Osteocyte (in vitro differentiated cells): Measurements from ENCODE around the gene GPRIN1. TPM values are rescaled to one million over a fixed set of nuclear protein-coding genes. Genes with fewer than 3 reads are reported as not detected.

ENCODE experiments used
- DNase-seq: peaks from one replicate; pipeline ENCODE4 v3.0.0; 2021; ENCODE audit warnings: mixed read lengths; ENCODE audit not compliant: unreplicated experiment; ENCODE audit errors: extremely low spot score
- H3K27ac Mint-ChIP-seq: one replicate; pipeline ENCODE4 v1.8.0; 2021; ENCODE audit warnings: mild to moderate bottlenecking, mixed read lengths; ENCODE audit not compliant: unreplicated experiment
- H3K27me3 Mint-ChIP-seq: one replicate; pipeline ENCODE4 v1.8.0; 2021; ENCODE audit warnings: mixed read lengths; ENCODE audit not compliant: unreplicated experiment
- H3K36me3 Mint-ChIP-seq: one replicate; pipeline ENCODE4 v1.8.0; 2021; ENCODE audit warnings: mixed read lengths; ENCODE audit not compliant: unreplicated experiment
- H3K4me1 Mint-ChIP-seq: one replicate; pipeline ENCODE4 v1.8.0; 2021; ENCODE audit warnings: mixed read lengths; ENCODE audit not compliant: unreplicated experiment
- H3K4me3 Mint-ChIP-seq: one replicate; pipeline ENCODE4 v1.8.0; 2021; ENCODE audit warnings: mild to moderate bottlenecking, moderate library complexity, mixed read lengths; ENCODE audit not compliant: unreplicated experiment
- H3K9me3 Mint-ChIP-seq: one replicate; pipeline ENCODE4 v1.8.0; 2021; ENCODE audit warnings: mixed read lengths; ENCODE audit not compliant: unreplicated experiment
- CTCF ChIP-seq: fragments of 200-600 bp; sonication (generic); IDR thresholded peaks from 2 replicates; pipeline ENCODE4 v1.5.0; 2021; ENCODE audit warnings: antibody characterized with exemption, mild to moderate bottlenecking, moderate library complexity
- total RNA-seq: library from RNA; stranded (reverse); gene quantifications from 2 replicates; pipeline ENCODE4 v1.2.1, GENCODE V29; 2021

GPRIN1 gene
- total RNA-seq, 1 donor from 2014 or later = 1.6 TPM

GRCh38 chr5:176654856-176655255 is 44.9 kb upstream of the GPRIN1 start:
- Mint-ChIP-seq H3K4me3 (no peak overlapping the region), H3K4me1 (peaks cover 16% of the 10 kb centered on the region), H3K27me3 (no peaks in the 10 kb centered on the region), H3K27ac (no peak overlapping the region), H3K9me3 (no peaks in the 10 kb centered on the region), H3K36me3 (peaks cover 11% of the 10 kb centered on the region)
- TF ChIP-seq CTCF = no peak
- DNase-seq = no peak

- Mint-ChIP-seq H3K27me3 (no peaks in the 10 kb centered on the region), H3K4me3 (no peak overlapping the region), H3K4me1 (peaks cover 18% of the 10 kb centered on the region), H3K9me3 (no peaks in the 10 kb centered on the region), H3K27ac (no peak overlapping the region), H3K36me3 (peaks cover 11% of the 10 kb centered on the region)
- no peak for DNase-seq
- no peak for TF ChIP-seq CTCF
Measured at GRCh38 chr5:176653401-176654385, 43.7 kb upstream of the GPRIN1 start.

GRCh38 chr5:176652136-176652535 is 42.2 kb upstream of the GPRIN1 start:
- no peak for TF ChIP-seq CTCF
- Mint-ChIP-seq H3K36me3 (peaks cover 9% of the 10 kb centered on the region), H3K27ac (no peak overlapping the region), H3K4me3 (no peak overlapping the region), H3K9me3 (no peaks in the 10 kb centered on the region), H3K4me1 (peaks cover 16% of the 10 kb centered on the region), H3K27me3 (no peaks in the 10 kb centered on the region)
- DNase-seq = no peak

- no peak overlapping the region for H3K27ac Mint-ChIP-seq
- no peak for DNase-seq
- peaks cover 21% of the 10 kb centered on the region for H3K4me1 Mint-ChIP-seq
- H3K4me3 Mint-ChIP-seq = no peak overlapping the region
- no peak for TF ChIP-seq CTCF
- H3K36me3 Mint-ChIP-seq = peaks cover 9% of the 10 kb centered on the region
- H3K9me3 Mint-ChIP-seq = no peaks in the 10 kb centered on the region
- H3K27me3 Mint-ChIP-seq = no peaks in the 10 kb centered on the region
Measured at GRCh38 chr5:176651472-176651980, 41.6 kb upstream of the GPRIN1 start.

GRCh38 chr5:176650354-176650884 is 40.5 kb upstream of the GPRIN1 start:
- H3K27ac Mint-ChIP-seq = no peak overlapping the region
- H3K36me3 Mint-ChIP-seq = peaks cover 7% of the 10 kb centered on the region
- H3K4me3 Mint-ChIP-seq = no peak overlapping the region
- no peak for DNase-seq
- no peak for TF ChIP-seq CTCF
- H3K27me3 Mint-ChIP-seq = no peaks in the 10 kb centered on the region
- H3K4me1 Mint-ChIP-seq = peaks cover 25% of the 10 kb centered on the region
- no peaks in the 10 kb centered on the region for H3K9me3 Mint-ChIP-seq
